SK-N-DZ (cell line): ENCODE measurements around the gene KRTAP4-2. TPM values are rescaled to one million over a fixed set of nuclear protein-coding genes. Genes with fewer than 3 reads are reported as not detected.
"Not testable (repeated sequence)": the region's sequence is repeated elsewhere in the genome, so short reads cannot be mapped to it uniquely, and the experiment has no call there.

Experiments used
- DNase-seq: peaks from one replicate; pipeline ENCODE4 v3.0.0-alpha.2; 2015; ENCODE audit warnings: low spot score
- polyA plus RNA-seq, 2 experiments: library from polyadenylated mRNA; depleted of rRNA; stranded (reverse); fragments of >200 nt; gene quantifications; 2 replicates each; pipeline ENCODE4 v1.2.3, GENCODE V29; 2014

Gene KRTAP4-2
- polyA plus RNA-seq (2014; cell fraction: cytosol; rRNA removed) = not detected in 2 replicates
- not detected in 2 replicates for polyA plus RNA-seq (2014; cell fraction: nucleus; rRNA removed)

DNA sequence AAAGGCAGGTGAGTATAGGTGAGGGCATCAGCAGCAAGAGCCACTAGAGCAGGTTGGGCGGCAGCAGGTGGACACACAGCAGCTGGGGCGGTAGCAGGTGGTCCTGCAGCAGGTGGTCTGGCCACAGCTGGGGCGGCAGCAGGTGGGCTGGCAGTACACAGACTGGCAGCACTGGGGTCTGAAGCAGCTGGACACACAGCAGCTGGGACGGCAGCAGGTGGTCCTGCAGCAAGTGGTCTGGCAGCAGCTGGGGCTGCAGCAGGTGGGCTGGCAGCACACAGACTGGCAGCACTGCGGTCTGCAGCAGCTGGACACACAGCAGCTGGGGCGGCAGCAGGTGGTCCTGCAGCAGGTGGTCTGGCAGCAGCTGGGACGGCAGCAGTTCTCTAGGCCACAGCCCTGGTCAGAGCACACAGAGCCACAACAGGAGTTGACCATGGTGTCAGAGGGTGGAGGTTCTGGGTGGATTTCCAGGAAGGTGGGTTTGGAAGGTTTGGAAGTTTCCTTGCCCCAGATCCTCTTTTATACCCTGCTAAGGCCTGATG, at the start of gene KRTAP4-2:
TSS of gene KRTAP4-2 (minus strand) at position 495 of the 545 bp plus-strand sequence. CDS start at position 438, 57 bp downstream.
- no peak for DNase-seq

DNA sequence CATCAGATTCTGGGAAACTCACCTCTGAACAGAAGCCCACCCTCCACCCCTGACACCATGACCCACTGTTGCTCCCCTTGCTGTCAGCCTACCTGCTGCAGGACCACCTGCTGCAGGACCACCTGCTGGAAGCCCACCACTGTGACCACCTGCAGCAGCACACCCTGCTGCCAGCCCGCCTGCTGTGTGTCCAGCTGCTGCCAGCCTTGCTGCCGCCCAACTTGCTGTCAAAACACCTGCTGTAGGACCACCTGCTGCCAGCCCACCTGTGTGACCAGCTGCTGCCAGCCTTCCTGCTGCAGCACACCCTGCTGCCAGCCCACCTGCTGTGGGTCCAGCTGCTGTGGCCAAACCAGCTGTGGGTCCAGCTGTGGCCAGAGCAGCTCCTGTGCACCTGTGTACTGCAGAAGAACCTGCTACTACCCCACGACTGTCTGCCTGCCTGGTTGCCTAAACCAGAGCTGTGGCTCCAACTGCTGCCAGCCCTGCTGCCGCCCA, 48.6 kb upstream of the KRTAP4-2 start, which contains the start of gene KRTAP9-2:
TSS of gene KRTAP9-2 (plus strand) at position 51 of the 498 bp plus-strand sequence. CDS start at position 58, 7 bp downstream.
- not testable (repeated sequence) for DNase-seq

DNA sequence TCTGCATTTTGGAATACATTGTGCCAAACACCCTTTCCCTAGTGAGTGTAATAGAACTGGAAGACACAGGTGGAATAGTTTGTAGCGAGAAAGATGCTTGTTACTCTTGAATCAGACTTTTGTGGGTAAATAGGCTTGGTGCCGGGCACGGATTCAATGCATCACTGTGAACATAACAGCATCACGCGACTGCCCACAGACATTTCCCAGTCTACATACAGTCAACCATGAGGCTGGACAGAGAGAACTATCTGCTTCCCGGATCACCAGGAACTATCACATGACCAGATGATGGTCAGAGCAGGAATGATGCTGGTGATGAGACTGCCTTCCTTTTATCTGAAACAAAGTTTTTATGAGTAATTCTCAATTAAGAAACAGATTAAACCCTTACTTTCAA, 48.0 kb upstream of the KRTAP4-2 start:
- DNase-seq = no peak

DNA sequence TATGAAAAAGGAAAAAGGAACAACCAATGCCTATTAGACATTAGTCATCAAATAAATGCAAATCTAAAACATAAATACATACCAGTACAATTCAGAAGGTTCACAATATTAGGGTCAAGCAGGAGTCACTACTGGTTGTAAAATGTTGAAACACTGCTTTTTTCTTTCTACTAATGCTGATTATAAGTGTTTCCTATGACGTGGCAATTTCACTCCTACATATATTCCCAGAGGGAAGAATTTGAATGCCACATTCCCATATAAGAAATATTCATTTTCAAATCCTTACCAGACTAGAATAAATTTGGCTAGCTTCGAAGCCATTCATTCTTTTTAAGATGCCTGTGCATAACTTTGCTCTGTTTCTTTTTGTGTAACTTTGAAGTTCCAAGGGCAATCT, 45.8 kb upstream of the KRTAP4-2 start:
- DNase-seq = no peak

DNA sequence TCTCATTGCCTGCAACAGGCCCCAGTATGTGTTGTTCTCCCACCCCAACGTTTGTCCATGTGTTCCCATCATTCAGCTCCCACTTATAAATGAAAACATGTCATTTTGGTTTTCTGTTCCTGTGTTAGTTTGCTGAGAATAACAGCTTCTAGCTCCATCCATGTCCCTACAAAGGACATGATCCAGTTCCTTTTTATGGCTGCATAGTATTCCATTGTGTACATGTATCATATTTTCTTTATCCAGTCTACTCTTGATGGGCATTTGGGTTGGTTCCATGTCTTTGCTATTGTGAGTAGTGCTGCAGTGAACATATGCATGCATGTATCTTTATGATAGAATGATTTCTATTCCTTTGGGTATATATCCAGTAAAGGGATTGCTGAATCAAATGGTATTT, 37.7 kb upstream of the KRTAP4-2 start:
- no peak for DNase-seq

DNA sequence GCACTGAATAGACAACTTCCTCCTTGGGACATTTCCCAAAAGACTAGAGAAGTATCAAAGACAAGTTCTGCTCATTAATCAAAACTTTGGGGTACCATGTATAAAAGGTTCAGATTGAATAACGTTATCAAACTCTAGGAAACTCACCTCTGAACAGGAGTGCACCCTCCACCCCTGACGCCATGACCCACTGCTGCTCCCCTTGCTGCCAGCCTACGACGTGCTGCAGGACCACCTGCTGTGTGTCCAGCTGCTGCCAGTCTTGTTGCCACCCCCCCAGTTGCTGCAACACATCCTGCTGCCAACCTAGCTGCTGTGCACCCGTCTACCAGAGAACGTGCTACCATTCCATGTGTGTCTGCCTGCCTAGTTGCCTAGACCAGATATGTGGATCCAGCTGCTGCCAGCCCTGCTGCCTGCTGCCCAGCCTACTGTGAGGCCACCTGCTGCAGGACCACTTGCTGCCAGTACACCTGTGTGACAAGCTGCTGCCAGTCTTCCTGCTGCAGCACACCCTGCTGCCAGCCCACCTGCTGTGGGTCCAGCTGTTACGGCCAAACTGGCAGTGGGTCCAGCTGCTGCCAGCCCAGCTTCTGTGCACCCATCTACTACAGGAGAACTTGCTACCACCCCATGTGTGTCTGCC, 34.6 kb upstream of the KRTAP4-2 start:
- no peak for DNase-seq

DNA sequence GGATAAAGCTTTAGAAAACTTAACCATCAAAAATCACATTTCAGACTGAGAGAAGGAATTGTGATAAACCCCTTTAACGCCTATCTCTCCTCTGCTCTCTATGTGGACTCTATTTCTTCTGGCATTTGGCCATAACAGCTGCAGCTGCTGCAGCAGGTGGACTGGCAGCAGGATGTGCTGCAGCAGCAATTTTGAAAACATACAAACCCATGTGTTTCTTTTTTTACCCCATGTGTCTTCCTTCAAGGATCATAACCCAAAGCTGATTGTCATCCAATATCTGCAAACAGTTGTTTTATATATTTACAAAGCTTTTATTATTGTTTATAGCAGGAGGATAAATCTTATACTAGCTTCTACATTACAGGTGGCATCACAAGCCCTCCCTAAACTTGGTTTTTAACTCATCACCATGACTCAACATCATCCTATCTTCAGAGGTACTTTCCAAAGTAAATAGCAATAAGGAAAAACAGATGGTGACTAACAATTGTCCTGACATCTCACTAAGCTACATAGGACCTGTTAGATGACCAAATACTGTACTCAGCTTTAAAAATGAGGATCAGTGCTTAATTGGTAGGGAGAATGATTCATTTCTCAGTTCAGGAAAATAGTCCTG, 33.9 kb upstream of the KRTAP4-2 start:
- no peak for DNase-seq

DNA sequence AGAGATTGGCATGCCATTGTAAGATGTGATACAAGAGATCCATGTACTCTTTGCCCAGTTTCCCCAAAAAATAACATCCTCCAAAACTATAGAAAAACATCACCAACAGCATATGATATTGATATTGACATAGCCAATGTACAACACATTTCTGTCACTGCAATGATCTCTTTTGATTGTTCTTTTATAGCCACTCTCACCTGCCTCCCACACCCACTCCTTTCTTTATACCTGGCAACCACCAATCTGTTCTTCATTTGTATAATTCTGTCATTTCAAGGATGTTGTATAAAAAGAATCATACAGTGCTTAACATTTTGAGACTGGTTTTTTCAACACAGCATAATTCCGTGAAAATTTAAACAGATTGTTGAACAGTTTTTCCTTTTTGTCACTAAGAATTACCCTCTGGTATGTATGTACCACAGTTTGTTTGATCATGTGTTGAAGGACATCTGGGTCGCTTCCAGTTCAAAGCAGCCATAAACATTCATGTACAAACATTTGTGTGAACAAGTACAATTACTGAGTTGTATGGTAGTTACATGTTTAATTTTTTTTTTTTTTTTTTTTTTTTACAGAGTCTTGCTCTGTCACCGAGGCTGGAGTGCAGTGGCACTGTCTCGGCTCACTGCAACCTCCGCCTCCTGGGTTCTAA, 21.5 kb upstream of the KRTAP4-2 start:
- DNase-seq = no peak

DNA sequence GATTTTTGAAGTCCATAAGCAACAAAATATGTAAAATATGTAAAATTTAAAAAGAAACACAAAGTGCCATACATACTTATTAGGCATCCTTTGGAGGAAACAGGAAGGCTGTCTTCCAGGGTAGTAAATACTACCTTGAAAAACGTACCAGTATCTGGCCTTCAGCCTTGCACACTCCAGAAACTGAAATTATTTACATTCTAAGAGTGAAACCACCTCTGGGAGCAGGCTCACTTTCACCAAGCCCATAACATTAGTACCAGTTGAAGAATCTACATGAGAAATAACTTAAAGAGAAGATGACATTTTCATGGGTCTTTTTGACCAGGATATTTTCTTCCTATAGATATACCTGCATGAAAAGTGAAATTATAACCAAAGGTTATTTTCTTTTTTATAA, 18.0 kb upstream of the KRTAP4-2 start:
- DNase-seq = no peak

DNA sequence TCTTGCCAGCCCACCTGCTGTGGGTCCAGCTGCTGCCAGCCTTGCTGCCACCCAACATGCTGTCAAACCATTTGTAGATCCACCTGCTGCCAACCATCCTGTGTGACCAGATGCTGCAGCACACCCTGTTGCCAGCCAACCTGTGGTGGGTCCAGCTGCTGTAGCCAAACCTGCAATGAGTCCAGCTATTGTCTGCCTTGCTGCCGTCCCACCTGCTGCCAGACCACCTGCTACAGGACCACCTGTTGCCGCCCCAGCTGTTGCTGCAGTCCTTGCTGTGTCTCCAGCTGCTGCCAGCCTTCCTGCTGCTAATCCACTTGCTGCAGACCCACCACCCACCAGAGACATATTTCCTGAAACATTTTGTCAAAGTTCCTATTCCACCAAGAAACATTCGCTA, 12.3 kb upstream of the KRTAP4-2 start:
- DNase-seq = no peak

DNA sequence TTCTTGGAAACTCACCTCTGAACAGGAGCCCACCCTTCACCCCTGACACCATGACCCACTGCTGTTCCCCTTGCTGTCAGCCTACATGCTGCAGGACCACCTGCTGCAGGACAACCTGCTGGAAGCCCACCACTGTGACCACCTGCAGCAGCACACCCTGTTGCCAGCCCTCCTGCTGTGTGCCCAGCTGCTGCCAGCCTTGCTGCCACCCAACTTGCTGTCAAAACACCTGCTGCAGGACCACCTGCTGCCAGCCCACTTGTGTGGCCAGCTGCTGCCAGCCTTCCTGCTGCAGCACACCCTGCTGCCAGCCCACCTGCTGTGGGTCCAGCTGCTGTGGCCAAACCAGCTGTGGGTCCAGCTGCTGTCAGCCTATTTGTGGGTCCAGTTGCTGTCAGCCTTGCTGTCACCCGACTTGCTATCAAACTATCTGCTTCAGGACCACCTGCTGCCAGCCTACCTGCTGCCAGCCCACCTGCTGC, 11.9 kb upstream of the KRTAP4-2 start, which contains the start of gene KRTAP9-1:
TSS of gene KRTAP9-1 (plus strand) at position 51 of the 482 bp plus-strand sequence. CDS start at position 51, 0 bp downstream.
- DNase-seq = not testable (repeated sequence)

DNA sequence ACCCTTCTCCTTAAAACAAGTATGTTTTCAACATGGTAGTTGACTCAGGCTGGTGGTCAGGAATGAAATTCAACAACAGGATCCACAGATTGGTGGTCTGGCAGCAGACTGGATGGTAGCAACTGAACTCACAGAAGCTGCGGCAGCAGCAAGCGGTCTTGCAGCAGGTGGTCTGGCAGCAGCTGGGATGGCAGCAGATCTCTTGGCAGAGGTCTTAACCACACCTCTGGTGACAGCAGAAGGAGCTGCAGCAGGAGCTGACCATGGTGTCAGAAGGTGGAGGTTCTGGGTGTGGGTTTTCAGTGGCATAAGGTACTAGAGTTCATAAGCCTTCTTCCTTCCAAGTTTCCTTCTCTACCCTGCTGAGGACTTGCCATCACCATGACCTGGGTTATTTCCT, 8.9 kb upstream of the KRTAP4-2 start:
- DNase-seq = no peak

DNA sequence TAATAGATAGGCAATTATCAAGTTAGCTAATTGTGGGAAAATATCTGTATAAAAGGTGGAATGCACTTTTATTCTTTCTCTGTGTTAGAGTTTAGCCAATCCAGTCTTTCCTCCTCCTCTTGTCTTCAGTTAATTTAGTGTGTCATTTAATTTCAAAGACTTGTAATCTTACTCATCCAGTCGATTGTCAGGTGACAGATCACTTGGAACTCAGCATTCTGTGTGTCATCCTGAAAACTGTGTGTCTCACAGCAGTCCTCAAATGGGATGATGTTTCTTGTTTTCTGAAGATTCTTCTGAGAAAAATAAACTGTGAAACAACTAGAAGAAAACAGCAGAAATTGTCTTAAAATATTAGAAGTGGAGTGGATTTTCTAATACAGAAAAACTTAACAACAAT, 7.0 kb upstream of the KRTAP4-2 start:
- DNase-seq = no peak

DNA sequence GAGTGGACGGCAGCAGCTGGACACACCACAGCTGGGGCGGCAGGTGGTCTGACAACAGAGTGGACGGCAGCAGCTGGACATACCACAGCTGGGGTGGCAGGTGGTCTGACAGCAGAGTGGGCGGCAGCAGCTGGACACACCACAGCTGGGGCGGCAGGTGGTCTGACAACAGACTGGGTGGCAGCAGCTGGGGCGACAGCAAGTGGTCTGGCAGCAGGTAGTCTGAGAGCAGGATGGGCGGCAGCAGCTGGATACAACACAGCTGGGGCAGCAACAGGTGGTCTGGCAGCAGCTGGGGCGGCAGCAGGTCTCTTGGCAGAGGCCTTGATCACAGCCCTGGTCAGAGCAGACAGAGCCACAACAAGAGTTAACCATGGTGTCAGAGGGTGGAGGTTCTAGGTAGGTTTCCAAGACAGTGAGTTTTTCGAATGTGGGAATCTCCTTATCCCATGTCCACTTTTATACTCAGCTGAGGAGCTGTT, 6.5 kb upstream of the KRTAP4-2 start, which contains the start of gene KRTAP4-1:
TSS of gene KRTAP4-1 (minus strand) at position 432 of the 482 bp plus-strand sequence. CDS start at position 375, 57 bp downstream.
- DNase-seq = no peak

DNA sequence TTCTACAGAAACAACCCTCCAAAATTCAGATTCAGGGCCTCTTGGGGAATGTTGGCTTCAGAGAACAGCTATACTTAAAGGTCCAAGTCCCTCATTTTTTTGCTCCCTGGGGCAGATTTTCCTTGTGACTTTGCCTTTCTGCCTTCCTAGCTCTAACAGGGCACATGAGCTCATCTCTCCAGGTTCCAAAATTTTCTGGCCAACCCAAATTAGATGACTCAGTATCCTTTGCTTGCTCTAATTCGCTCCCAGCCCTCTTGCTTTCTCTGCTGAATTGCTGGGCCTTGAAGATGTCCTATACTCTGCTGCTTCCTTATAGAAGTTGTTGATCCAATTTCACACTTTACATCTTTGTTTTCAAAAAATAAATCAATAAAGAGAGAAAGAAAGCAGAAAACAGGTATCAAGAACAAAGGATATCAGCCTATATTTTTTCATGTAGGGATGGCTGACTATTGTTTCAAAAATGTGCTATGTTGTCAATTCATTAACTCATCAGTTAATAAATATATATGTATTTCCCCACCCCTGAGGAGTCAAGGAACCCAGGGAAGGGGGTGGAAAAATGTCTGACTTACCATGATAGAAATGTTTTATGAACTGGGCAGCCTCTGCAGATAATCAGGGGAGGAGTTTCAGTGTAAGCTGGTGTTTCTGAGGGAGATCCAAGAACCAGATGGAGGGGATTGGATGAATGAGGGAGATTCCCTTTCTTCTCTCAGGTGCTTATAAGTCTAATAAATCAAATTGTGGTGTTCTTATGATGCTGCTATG, 1.0 kb upstream of the KRTAP4-2 start:
- DNase-seq = no peak

DNA sequence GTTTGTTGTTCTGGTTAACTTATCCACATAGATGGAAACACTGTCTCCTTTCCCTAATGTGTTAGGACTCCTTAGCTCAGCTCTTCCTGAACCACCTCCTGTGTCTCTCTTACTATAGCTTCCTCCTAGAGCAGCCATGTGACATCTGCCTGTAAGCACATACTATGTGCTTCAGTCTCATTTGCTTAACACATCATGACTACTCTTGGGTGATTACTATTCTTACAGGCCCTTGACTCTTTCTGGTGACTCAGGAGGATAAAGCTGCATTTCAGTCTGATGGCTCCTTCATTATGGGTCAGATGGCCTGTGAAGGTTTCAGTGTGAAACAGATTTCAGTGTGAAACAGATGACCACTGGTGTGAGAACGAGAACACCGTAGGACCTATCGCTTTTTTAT, 320 bp upstream of the KRTAP4-2 start:
- DNase-seq = no peak

DNA sequence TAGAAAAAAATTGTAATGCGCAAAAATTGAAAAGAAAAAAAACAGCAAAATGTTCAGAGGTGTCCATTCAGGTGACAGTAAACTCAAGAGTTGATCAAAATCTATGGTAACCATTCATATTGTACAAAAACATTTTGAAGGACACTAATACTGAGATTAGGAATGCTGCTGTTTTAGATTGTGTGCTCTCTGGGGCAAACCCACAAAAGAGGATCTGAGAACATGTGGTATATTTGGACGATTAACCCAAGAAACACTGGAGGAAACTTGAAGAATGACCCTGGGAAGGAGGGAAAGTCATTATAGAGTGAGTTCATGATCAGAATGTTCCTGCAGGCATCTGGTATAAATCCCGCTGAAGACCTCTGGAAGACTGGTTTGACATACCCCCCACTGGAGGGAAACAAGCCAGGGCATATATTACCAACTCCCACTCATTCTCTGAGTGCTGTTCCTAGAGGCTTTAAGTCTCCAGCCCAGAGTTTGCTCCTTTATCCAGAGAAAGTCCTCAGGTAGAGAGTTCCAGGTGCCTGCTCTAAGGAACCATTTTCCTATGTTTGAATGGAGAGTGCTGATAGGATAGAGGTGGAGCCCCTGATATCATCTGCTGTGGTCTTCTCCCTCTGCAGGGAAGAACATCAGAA, 1.2 kb downstream of the KRTAP4-2 start:
- no peak for DNase-seq

DNA sequence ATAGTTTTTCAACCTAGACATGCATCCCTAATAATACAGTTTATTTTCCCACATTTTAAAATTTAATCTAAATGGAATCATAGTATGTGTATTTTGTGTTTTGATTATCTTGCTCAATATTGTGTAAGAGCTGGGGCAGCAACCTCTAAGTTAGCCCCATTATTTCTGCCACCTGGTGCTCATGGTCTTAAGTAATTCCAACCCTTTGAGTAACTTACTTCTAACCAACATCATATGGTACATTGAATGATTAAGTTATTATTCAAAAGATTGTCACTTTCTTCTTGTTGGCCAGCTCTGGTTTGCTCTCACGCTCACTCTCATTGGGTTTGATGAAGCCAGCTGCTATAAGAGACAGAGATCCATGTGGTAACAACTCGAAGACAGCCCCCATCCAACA, 6.1 kb downstream of the KRTAP4-2 start:
- no peak for DNase-seq

DNA sequence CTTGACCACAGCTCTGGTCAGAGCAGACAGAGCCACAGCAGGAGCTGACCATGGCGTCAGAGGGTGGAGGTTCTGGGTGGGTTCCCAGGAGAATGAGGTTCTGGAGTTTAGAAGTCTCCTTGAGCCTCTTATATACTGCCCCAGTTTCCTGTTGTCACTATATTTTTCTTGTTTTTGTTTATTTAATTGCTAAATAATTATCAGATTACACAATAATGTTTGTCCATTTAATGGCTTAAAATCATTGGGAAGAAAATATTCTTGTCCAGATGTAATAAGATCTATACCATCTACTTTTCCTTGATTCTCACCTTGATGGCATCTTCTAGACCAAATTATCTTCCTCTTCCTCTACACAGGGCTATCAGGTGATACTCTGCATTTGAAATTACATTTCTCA, 9.9 kb downstream of the KRTAP4-2 start, which contains the start of gene KRTAP4-3:
TSS of gene KRTAP4-3 (minus strand) at position 101 of the 400 bp plus-strand sequence. CDS start at position 52, 49 bp downstream.
- no peak for DNase-seq

DNA sequence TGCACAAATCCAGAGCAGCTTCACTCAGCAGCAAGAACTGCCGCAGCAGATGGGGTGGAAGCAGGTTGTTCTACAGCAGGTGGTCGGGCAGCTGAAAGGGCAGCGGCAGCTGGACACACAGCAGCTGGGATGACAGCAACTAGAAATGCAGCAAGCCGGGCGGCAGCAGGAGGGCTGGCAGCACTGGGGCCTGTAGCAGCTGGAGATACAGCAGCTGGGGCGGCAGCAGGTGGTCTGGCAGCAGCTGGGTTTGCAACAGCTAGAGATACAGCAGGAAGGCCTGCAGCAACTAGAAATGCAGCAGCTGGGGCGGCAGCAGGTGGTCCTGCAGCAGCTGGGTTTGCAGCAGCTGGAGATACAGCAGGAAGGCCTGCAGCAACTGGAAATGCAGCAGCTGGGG, 10.5 kb downstream of the KRTAP4-2 start:
- no peak for DNase-seq
